HG02571 (cell line): Measurements from ENCODE around the gene DVL2.
A peak's percentile ranks its signal among the peaks of the same experiment; 100 is the strongest.
"Not testable (repeated sequence)": the region's sequence is repeated elsewhere in the genome, so short reads cannot be mapped to it uniquely, and the experiment has no call there.

ENCODE experiments used
- ATAC-seq: cut with Tn5 transposase; IDR thresholded peaks from one replicate; pipeline ENCODE4 v1.9.1; 2021; ENCODE audit warnings: mild to moderate bottlenecking, moderate library complexity; ENCODE audit not compliant: unreplicated experiment

DVL2 gene

DNA sequence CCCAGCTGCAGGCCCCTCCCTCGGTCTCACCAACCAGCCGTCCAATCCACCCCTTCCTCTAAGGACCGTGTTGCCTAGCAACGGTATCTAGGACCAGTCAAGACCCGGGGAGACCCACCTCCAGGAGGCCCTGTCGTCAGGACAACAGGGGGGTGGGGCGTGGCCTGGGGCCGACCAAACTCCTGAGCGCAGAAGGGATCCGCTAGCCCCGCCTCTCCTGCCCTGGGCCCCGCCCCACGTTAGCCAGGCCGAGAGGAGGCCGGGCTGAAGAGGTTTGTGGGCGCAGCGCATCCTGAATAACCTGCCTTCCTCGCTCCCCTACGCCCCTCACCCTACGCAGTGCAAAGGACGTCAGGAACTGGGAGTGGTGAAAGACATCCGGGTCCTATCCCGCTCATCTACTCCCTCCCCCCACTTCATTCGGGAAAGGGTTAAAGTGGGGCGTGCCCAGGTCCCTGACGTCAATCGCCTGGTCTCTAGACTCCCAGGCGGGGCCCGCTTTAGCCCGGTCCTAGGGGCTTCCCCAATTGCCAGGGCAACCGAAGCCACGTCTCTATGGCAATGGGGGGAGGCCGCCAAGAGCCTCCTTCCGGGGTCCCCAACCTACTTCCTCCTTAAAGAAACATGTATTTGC, 29.4 kb downstream of the DVL2 start:
- ATAC-seq, result peak; percentile 83

DNA sequence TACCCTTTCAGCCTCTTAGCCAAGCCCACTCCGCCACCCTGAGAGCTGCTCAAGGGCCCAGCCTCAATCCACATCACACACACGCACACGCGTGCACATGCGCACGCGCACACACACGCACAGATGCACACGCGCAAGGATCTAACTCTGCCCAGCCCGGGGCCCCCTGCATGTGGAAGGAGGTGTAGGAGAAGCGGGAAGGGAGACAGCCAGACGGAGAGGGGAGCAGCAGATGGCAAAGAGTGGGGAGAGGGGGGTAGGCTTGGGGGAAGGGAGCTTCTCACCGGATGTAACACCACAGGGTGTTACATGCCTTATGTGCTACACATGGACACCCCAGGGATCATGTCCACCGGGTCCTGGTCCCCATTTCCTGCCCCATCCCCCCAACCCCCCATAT, 30.0 kb downstream of the DVL2 start:
- no peak for ATAC-seq

DNA sequence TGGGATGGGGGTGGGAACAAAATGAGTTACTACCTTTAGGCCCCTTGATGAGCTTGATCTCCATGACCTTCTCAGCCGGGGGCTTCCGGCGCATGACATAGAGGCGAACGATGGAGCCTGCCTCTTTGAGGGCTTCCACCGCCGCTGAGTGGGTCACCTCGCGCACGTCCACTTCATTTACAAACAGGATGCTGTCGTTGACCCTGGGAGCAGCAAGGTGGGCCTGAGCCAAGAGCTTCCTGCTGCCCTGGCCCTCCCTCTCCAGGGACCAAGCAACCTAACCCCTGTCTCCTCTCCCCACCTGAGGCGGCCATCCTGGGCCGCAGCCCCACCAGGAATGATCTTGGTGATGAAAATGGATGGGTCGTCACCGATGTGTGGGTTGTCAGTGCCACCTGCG, 30.9 kb downstream of the DVL2 start:
- ATAC-seq, result no peak

DNA sequence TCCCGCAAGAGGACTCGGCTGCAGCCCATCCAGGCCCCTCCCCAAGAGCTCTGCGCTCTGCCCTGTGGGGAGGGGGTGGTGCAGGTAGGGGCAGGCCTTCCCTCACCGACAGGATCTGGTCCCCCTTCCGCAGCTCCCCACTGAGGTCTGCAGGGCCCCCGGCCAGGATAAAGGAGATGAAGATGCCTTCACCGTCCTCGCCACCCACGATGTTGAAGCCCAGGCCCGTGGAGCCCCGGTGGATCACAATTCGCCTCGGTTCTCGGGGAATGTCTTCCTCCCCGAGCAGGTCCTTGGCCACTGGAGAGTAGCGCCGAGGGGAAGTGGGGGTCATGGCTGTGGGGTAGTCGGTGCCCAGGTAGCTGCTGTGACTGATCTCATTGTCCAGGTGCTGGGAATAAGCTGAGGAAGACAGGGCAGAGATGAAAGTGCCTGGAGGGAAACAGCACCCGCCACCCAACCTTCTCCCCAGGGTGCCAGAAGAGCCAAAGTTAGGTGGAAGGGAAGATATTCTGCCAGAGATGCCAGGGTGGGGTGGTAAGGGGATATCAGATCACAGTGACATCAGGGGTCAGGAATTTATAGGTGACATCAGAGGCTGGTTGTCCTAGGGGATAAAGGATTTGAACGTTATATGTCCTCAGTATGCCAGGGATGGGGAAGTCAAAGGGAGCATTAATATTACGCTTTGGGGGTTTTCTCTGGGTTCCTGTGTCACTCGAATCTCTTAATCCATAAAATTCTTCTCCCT, 37.5 kb downstream of the DVL2 start:
- ATAC-seq, result no peak

DNA sequence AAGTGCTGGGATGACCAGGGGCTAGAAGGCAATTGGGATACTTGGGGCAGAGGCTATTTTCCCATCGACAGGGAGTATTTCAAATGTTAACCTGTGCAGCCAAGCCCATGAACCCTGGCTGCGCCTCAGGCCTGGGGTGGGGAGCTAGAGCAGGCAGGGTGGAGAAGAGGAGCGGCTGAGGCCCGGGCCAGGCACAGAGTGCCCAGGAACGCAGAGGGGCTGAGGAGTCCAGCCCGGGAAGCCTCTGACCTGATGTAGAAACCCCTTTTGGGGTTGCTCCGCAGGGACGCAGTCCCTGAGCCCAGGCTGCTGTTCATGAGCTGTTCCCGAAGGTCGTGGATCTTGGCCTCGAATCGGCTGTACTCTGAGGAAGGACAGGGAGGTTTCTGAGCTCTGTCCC, 38.3 kb downstream of the DVL2 start:
- ATAC-seq, result no peak

DNA sequence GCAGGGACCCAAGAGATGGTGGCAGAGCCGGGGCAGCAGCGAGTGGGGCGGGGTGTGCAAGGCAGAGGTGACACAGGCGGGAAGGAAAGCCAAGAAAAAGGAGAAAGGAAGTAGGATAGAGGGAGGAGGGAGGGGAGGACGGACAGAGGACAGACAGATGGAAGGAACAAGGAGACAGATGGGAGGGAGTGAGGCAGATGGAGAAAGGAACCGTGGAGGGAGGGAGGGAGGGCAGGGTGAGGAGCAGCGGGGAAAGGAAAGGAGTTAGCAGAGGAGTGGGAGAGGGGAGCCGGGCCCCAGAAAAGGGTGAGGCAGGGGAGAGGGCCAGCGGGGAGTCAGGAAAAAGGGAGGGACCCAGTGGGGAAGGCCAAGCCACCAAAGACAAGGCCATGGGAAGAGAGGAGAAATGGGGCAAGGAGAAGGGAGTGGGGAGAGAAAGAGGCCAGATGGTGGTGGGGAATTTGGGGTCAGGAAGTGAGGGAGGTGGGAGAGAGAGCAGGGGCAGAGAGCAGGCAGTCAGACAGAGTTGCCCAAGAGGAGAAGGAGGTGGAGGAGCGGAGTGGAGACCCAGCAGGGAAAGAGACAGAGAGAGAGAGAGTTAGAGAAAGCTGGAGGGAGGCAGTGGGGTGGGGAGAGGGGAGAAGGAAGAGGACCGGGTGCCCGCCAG, 41.9 kb downstream of the DVL2 start:
- no peak for ATAC-seq

DNA sequence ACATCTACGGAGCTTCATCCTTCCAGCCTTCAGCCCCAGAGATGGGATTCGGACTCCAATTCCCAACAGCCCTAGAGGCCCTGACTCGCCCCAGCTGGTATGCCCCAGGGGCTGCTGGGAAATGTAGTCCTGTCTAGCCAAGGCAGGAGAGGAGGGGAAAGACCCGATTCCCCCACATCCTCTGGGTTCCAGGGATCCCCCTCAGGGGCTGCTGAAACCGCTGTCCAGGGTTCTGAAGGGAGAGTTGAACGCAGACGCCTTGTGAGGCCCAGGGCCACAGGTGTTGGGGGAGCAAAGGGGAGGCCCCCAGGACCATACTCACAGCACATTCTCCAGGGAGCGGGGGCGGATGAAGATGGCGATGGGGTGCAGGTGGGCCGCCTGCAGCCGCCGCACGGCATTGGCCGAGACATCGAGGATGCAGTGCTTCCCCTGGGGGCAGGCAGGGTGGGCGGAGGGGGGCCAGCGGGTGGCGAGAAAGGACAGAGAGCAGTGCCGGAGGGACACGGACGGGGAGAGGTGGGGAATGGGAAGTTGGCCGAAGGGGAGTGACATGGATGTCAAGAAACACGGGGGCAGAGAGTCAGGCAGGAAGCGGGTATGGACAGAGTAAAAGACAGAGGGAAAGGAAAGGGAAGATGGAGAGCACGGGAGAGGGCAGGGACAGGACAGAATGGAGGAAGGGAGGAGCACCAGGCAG, 42.6 kb downstream of the DVL2 start:
- no peak for ATAC-seq

DNA sequence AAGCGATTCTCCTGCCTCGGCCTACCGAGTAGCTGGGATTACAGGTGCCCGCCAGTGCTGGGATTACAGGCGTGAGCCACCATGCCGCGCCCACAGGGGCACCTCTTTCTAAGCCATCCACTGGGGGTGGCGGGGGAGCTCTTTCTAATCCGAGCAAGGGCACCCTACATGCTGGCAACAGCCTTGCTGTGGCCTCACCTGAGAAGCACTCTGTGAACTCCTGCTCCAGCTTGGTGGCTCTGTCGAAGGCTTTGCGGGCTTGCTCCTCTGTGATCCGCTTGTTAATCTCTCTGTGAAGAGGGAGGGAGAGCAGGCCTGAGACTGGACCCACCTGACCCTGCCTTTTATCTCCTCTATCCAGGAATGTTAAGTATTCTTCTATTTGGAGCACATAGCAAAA, 43.2 kb downstream of the DVL2 start:
- ATAC-seq, result no peak

DNA sequence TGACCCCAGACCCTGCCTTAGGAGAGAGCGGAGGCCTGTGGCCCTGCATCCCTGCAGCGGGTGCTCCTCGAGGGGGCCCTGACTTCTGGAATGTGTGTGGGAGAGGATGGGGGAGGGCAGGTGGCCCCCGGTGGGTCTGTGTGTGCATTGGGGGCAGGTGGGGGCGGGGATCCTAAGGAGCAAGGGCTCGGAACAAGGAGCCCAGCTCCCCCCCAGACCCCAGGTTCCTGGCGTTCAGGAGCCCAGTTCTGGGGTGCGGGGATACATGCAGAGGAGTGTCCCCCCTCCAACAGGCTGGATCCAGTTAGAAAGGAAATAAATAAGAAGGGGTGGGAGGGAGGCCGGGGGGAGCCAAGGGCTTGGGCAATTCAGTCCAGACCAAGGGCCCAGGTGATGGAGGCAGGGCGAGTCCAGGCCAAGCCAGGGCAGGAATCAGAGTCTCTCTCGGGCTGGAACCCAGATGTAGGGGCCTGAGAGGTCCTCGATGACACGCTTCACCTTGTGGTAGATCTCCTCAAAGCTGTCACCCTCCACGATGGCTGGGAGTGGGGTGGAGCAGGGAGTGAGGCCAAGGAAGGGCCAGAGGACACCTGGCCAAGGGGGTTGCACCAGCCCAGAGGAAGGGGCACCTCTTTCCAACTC, 43.9 kb downstream of the DVL2 start:
- no peak for ATAC-seq

DNA sequence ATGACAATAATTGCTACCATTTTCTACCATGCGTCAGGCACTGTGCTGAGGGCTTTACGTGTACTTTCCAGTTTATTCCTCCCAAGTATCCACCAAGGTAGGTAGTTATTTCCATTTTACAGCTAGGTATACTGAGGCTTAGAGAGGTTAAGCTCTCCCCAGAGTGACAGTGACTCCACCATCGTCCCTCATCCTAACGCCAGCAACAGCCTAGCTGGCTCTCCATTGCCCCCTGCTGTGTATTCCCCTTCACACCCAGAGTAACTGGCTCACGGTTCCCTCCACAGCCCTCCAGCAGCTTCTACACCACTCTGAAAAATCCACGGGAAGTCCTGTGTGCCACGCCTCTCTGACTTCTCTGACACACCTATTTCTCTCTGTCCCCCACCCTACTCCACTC, 48.1 kb downstream of the DVL2 start:
- ATAC-seq, result no peak

DNA sequence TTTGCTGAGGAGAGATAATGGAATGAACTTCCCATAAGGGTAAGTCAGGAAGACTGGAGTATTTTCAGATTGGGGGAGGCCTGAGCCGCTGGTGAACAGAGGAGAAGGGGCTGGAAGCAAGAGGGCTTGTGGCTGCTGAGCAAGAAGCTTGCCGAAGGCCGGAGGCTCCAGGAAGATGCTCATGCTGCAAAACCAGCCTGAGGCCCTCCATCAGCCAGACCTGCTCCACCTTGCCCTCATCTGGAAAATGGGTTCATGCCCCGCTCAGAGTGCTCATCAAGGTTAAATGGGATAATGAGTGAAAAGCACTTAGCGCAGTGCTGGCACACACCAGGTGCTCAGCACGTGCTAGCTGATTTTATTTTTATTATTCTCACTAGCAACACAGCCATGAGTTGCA, 49.7 kb downstream of the DVL2 start:
- no peak for ATAC-seq

DNA sequence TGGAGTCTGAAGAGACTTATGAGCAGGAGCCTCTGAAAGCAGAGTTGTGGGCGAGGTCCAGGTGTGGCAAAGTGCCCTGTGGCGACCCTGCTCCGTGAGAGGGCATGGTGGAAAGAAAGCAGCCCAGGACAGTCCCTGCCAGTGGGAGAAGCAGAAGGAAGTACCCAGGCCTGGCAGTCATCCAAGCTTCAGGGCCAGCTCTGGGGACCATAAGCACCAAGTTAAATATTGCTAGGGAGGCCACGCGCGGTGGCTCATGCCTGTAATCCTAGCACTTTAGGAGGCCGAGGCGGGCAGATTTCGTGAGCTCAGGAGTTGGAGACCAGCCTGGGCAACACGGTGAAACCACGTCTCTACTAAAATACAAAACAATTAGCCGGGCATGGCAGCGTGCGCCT, 50.2 kb downstream of the DVL2 start:
- no peak for ATAC-seq

DNA sequence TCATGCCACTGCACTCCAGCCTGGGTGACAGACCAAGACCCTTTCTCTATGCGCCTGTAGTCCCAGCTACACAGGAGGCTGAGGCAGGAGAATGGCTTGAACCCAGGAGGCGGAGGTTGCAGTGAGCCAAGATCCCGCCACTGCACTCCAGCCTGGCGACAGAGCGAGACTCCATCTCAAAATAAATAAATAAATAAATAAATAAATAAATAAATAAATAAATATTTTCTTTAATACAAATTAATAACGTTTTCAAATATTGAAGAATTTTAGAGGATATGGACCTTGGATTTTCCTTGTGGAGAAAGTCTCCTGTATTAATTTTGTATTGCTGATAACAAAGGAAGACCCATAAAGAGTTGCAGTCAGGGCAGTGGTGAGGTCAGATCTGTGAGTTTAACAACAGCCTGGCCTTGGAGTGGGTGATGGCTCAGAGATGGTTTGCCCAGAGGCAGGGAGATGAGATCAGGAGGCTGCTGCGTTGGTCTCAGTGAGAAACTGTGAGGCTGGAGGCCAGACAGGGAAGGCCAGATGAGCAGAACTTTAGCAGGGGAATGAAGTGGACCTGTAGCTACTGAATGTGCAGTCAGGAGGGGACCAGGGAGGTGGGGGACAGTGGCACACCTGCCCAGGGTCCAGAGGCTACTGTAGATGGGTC, 50.8 kb downstream of the DVL2 start:
- ATAC-seq, result no peak

DNA sequence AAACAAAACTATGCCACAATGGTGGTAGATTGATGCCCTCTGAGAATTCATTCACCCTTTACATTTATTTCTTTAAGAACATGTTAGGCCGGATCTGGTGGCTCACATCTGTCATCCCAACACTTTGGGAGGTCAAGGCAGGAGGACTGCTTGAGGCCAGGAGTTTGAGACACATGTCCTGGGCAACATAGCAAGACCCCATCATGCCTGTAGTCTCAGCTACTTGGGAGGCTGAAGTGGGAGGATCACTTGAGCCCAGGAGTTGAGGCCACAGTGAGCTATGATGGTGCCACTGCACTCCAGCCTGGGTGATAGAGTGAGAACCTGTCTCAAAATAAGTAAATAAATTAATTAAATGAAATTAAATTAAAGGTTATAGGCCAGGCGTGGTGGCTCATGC, 52.2 kb downstream of the DVL2 start:
- ATAC-seq, result not testable (repeated sequence)

DNA sequence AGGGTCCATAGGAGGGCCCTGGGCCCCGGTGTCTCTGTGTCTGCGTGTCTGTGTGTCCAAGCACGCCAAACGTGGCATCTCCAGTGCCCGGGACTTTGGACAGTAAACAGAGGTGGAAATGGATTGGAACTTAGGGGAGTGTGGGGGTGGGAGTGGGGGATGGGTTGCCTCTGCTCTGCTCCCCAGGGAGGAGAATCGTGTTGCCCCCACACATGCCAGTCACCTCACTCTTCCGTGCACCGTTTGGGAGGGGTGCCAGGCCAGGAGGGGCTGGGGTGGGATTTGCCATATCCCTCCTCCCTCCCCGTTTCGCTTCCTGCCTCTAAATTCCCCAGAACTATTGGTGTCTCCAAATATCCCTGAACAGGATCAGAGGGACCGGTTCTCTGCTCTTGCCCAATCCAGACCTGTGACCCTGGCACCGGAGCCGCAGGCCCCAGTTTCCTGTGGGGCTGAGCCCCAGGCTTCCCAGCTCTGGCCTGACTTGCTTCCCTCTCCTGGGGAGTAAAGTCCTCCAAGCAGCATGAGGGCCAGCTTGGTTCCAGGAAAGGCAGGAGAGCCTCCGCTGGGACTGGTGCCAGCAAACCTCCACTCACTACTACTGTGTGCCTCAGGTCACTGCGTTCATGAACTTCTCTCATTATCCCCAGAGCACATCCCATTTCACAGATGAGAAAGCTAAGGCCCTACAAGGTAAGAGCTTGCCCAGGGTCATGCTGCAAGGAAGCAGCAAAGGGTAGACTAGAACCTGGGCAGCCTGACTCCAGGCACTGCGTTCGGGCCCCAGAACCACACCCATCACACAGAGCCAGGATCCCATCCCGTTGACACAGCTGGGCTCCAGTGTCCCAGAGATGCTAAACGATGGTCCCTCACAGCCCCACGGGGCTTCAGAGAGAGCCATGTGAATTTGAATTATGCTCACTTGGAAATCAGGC, 54.7 kb downstream of the DVL2 start, which contains the start of gene ASGR1:
ASGR1 (minus strand) TSS at position 54 of the 938 bp plus-strand sequence. CDS start 807 bp downstream, outside the sequence.
- no peak for ATAC-seq

DNA sequence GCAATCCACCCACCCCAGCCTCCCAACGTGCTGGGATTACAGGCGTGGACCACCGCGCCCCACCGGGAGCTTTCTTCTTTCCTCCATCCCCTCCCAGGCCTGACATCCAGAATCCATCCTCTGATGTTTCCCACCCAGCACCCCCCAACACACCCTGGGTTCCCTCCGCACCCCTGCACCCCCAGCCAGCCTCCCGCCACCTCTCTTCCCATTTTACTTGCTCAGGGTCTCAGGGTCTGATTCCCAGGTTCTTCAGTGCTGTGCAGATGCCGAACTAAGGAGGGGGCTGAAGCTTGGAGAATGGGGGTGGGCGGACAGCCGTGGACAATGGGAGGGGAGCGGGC, 55.4 kb downstream of the DVL2 start:
- ATAC-seq, result no peak

DNA sequence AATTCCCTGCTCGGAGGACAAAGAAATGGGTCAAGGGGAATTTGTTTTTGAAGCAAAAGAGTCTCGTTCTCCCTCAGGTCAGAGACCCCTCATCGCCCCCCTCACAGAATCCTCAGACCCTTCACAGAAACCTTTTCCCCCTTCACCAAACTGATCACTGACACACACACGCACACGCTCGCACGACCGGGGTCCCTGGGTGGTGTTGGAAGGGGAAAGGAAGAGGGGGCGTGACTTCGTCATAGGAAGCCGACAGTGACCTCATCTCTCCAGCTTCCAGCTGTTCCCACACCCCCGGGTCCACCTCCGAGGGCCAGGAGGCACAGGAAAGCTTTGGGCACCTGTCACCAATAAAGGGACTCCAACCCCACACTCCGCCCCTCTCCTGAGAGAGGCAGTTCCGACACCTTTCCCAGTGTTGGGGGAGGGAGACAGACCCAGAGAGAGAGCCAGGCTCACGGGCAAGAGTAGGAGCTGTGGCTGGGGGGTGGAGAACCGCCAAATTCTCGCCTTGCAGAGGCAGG, 56.3 kb downstream of the DVL2 start:
- no peak for ATAC-seq

DNA sequence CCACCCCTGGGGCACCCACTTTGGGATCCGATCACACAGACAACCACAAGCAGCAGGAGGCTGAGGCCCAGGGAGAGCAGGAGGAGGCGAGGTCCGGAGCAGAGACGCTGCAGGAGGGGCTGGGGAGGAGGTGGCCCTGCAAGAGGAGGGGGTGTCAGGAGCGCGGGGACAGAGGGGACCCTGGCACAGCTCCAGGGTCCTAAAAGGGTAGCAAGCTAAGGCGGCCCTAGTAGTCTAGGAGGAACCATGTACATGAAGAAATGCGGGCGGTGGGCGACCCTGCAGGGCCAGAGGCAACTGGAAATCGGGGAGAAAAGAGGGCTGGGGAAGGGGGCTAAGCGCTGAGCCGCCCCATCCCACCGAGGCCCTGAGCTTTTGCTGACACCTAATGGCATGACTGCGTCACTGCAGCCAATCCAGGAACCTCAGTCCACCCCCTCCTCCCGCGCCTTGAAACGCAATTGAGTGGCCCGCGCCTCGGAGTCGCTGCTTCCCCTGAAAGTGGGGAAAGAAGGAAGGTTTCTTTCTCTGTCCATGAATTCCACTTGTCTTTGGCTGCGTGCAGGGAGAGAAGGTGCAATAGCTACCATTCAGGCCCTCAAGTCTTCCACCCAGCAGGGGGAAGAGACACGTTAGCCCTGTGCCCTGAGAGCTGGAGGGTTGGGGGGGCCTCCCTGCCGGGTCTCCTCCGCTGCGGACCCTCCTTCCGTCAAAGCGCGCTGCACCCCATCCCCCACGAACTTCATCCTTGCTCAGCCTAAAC, 56.9 kb downstream of the DVL2 start:
- no peak for ATAC-seq

DNA sequence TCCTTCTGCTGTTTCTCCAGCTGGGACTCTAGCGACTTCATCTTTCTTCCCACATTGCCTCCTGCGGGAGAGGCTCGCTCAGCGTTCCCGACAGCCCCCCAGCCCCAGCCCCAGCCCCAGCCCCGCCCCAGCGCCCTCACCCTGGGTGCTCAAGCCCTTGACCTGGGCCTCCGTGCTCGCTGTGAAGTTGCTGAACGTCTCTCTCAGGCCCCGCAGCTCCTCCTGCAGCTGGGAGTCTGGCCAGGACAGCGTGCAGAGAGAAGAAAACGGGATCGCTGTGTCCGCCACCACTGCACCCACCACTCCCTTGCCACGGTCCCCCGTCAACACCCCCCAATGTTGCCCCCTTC, 57.5 kb downstream of the DVL2 start:
- ATAC-seq, result no peak
